ENCODE data around the gene DHRS9. TPM values are rescaled to one million over a fixed set of nuclear protein-coding genes. Genes with fewer than 3 reads are reported as not detected.
"Not testable (repeated sequence)": the region's sequence is repeated elsewhere in the genome, so short reads cannot be mapped to it uniquely, and the experiment has no call there.

Gene DHRS9
- total and polyA plus RNA-seq, 12 donors, result 0.09 to 1.7 (median 0.39) TPM; not detected in 5

DNA sequence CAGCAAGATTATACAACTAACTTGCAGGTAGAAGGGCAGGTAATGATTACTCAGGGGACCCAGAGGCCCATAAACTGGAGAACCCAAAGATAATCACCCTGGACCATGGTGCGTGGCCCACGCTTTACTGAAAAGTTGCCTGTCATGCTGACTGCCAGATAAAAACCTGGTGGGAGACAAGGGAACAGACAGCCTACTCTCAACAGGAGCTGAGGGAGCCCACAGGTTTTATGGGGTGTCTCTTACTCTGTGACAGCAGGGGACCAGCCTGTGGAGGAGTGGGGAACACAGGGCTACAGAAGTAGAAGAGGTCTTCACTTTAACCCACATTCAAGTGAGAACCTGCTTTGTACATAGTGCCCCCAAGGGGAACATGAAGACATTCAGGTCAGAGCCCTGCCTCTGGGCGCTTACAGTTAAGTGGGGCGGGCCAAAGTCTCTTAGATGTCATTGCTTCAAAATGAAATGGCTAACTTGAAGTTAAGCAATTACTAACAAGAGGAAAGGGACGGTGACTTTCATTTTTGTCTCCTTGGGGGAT is 60.4 kb downstream of the DHRS9 start:
- no peak overlapping the region for H3K4me3 ChIP-seq
- WGBS, 4 donors, result 87 to 95% (median 92%) methylated on average over 5 of the region's 5 CpGs
- H3K4me1 ChIP-seq (replicated peaks in 1 of 2), result no peaks in the 10 kb centered on the region
- no peak for DNase-seq
- no peaks in the 10 kb centered on the region for H3K36me3 ChIP-seq (replicated peaks in 1 of 2)
- no peak overlapping the region for H3K27ac ChIP-seq
- H3K27me3 ChIP-seq, result no peaks in the 10 kb centered on the region
- TF ChIP-seq POLR2A (IDR thresholded peaks at IDR 0.05) (no peak), CTCF (IDR thresholded peaks at IDR 0.05) (no peak)
- no peaks in the 10 kb centered on the region for H3K9me3 ChIP-seq (replicated peaks in 1 of 3)
- intact Hi-C loops (cut with DNase I), result no loop called here

DNA sequence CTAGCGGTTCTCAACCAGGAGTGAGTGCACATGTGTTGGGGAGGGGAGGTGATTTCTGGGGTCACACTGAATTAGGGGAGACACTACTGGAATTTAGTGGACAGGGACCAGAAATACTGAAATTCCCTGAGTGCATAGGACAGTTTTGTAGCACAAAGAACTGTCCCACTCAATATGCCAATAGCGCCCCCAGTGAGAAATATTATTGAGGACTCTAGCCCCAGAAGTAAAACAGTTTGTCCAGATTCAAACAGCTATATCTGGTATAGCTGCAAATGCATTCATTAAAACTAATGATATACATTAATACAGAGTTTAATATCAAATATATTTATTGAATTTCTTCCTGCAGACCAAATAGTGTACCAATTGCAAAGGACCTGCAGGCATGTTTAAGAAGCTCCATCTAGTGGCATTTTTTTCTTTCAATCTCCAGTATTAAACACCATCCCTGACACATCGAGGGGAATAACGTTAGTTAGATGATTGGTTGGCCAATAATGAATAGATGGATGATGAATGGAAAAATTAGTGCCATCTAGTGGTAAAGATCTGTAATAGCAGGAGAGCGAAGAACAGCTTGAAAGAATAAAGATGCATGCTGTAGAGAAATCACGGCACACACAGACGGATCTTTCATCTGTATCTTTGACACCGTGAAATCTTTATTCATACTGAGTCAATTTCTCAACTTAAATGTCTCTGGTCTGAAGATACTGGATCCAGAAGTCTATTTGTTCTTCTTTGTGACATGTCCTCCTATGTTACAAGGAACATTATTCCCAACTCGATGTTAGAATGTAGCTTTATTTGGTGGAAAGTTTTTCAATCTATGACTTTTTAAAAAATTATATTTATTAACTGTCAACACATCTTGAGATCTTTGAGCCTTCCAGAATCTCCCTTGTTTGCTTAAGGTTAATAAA is 62.5 kb downstream of the DHRS9 start:
- Histone ChIP-seq H3K27ac (no peak overlapping the region), H3K36me3 (replicated peaks in 1 of 2) (no peaks in the 10 kb centered on the region), H3K4me3 (no peak overlapping the region), H3K9me3 (replicated peaks in 1 of 3) (no peaks in the 10 kb centered on the region), H3K27me3 (no peaks in the 10 kb centered on the region), H3K4me1 (replicated peaks in 1 of 2) (no peaks in the 10 kb centered on the region)
- TF ChIP-seq CTCF (IDR thresholded peaks at IDR 0.05), result peak; percentile 62 to 87 (median 80)
- TF ChIP-seq POLR2A (IDR thresholded peaks at IDR 0.05), result no peak
- DNase-seq, result no peak
- 24 to 32% (median 30%) methylated on average over 9 of the region's 9 CpGs for WGBS, 4 donors
- intact Hi-C loops (cut with DNase I), result no loop called here

DNA sequence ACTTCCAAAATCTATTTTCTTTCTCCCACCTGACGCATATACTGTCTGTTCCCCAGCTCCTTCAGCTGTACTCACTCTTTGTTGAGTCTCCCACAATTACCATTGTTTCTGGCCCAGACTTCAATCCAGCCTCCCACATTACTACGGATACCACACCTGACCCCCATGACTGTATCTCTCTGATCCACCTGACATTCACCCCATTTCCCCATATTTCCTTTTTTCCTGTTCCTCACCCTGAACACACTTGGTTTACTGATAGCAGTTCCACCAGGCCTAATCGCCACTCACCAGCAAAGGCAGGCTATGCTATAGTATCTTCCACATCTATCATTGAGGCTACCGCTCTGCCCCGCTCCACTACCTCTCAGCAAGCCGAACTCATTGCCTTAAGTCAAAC is 64.9 kb downstream of the DHRS9 start:
- H3K4me3 ChIP-seq; intact Hi-C loops (cut with DNase I); H3K27ac ChIP-seq; H3K27me3 ChIP-seq; H3K36me3 ChIP-seq (replicated peaks in 1 of 2); H3K4me1 ChIP-seq (replicated peaks in 1 of 2); DNase-seq; H3K9me3 ChIP-seq (replicated peaks in 1 of 3): not testable (repeated sequence)
- 76 to 91% (median 82%) methylated on average over 6 of the region's 6 CpGs for WGBS, 4 donors

GRCh38 chr2:169136428-169136827 is 67.1 kb downstream of the DHRS9 start:
- DNase-seq; H3K27me3 ChIP-seq; H3K9me3 ChIP-seq (replicated peaks in 1 of 3); H3K4me1 ChIP-seq (replicated peaks in 1 of 2); intact Hi-C loops (cut with DNase I); H3K4me3 ChIP-seq; H3K27ac ChIP-seq; H3K36me3 ChIP-seq (replicated peaks in 1 of 2): not testable (repeated sequence)
- WGBS, 4 donors, result 67 to 90% (median 83%) methylated on average over 4 to 5 of the region's 5 CpGs

GRCh38 chr2:169136885-169137534 is 67.6 kb downstream of the DHRS9 start:
- H3K9me3 ChIP-seq (replicated peaks in 1 of 3), result no peaks in the 10 kb centered on the region
- H3K36me3 ChIP-seq (replicated peaks in 1 of 2), result no peaks in the 10 kb centered on the region
- no peak overlapping the region for H3K4me3 ChIP-seq
- no peaks in the 10 kb centered on the region for H3K27me3 ChIP-seq
- no peaks in the 10 kb centered on the region for H3K4me1 ChIP-seq (replicated peaks in 1 of 2)
- 78 to 92% (median 82%) methylated on average over 1 to 3 of the region's 3 CpGs for WGBS, 4 donors
- no peak for DNase-seq
- intact Hi-C loops (cut with DNase I), result no loop called here
- no peak overlapping the region for H3K27ac ChIP-seq
- TF ChIP-seq POLR2A (IDR thresholded peaks at IDR 0.05) (no peak), CTCF (IDR thresholded peaks at IDR 0.05) (no peak)
